GM21447 (cell line): ENCODE measurements around the gene ADAMTS6.

Experiments used
- ATAC-seq: cut with Tn5 transposase; IDR thresholded peaks from one replicate; pipeline ENCODE4 v1.9.1; 2021; ENCODE audit not compliant: unreplicated experiment

The ADAMTS6 gene

DNA sequence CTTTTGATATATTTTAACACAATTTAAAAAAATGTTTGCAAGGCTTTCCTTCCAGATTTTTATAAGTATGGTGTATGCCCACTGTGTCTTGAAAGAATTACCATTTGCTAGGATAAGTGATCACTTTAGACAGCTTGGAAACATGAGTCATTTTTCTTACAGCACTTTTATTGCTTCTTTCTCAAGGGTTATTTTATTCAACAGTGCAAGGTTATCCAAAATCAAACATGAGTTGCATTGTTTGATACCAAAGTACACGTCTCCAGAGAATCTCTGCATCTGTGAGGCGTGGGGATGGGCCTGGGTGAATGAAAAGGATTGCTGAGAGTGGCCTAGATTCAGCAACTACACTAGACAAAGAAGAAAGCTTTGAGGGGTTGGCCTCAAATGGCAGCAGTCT is 329.6 kb downstream of the ADAMTS6 start:
- no peak for ATAC-seq

GRCh38 chr5:65151614-65152013 is 330.1 kb downstream of the ADAMTS6 start:
- ATAC-seq = no peak

- no peak for ATAC-seq
These were observed 331.0 kb downstream of the ADAMTS6 start for GRCh38 chr5:65150599-65151304.

- ATAC-seq = no peak
These were observed 331.9 kb downstream of the ADAMTS6 start for GRCh38 chr5:65149827-65150226.

DNA sequence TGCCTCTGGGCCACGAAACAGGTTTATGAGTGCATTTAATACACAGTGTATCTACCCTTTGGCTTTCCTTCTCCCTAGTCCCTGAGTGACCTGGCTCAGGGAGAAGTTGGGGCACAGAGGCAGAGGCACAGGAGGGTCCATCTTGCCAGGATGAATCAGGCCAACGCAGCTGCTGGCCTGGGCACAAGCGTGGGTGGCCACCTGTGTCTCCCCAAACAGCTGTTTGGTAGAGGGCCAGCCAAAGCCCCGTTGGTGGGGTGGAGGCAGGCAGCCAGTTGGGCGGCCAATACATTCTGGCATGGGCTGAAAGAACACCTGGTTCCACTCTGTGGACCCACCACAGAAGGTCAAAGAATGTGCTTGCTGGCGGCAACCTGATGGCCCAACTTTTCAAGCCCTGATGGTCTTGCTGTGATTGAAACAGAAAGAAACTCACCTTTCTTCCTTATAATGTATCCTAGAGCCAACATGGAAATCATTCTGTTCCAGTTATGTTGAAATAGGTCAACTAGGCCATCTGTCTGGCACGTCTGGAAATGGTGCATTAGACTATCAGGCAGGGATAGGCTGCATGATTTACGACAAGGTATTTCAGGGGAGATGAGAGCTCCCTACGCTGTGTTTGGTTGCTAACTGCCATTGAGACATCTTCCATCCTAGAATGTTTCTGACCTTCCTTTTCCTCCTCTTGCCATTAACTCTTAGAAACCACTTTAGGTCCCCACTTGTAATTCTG is 337.4 kb downstream of the ADAMTS6 start:
- no peak for ATAC-seq

DNA sequence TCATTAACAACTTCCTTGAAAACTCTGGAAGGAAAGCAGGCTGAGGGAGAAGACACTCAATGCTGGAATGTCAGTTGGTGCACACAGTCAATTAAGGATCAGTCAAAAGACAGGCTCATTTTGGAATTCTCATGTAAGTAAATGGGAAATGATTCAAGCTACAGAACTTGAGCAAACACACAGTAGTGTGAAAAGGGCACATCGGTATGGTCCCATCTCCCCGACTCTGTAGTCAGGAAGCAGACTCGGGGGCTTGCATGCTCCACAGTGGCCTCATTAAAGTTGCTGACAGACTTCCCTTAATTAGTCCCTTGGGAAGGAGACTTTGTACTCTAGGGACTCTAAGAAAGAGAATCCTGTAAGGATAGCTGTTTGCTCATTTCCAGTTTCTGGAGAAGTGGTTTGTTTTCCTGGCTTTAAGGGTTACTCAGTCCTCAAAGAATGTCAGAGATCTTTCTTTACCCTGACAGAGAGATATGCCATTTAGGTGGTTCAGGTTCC is 339.2 kb downstream of the ADAMTS6 start:
- ATAC-seq = no peak

DNA sequence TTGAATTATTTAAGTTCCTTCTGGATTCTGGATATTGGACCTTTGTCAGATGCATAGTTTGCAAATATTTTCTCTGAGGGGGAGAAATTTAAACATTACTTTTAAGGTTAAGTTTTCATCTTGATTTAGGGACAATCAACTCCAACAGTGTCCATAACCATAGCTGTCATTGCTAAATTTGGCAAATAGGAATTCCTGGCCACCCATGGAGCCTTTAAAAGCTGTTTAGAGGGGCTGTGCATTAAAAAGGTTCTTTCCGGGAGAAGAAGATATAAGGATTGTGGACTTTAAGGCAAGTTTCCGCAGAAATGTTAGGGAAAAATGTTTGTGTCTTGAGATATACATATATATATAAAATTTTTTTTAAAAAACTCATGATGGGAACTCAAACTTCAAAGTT is 339.7 kb downstream of the ADAMTS6 start:
- no peak for ATAC-seq

DNA sequence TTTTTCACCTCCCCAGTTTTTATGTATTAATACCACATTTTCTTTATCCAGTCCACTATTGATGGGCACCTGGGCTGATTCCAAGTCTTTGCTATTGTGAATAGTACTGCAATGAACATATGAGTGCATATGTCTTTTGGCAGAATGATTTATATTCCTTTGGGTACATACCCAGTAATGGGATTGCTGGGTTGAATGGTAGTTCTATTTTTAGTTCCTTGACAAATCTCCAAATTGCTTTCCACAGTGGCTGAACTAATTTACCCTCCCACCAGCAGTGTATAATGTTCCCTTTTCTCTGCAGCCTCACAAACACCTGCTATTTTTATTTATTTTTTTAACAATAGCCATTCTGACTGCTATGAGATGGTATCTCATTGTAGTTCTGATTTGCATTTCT is 340.2 kb downstream of the ADAMTS6 start:
- no peak for ATAC-seq

DNA sequence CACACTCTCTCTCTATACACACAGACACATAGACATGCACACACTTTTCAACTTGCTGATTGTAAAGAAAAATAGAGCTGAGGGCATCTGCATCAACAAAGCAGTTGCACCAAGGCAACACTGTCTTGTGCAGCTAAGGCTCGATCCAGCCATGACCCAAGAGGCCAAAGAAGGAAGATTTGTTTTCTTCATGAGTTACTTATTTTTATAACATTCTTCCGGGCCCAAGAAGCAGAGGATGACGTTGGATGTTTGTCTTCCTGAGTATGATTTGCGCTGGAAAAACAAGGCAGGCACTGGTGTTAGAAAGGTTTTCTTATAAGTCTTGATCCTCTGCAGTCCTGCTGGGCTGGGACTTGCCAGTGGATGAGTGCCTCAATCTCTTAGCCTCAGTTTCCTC is 344.1 kb downstream of the ADAMTS6 start:
- no peak for ATAC-seq

DNA sequence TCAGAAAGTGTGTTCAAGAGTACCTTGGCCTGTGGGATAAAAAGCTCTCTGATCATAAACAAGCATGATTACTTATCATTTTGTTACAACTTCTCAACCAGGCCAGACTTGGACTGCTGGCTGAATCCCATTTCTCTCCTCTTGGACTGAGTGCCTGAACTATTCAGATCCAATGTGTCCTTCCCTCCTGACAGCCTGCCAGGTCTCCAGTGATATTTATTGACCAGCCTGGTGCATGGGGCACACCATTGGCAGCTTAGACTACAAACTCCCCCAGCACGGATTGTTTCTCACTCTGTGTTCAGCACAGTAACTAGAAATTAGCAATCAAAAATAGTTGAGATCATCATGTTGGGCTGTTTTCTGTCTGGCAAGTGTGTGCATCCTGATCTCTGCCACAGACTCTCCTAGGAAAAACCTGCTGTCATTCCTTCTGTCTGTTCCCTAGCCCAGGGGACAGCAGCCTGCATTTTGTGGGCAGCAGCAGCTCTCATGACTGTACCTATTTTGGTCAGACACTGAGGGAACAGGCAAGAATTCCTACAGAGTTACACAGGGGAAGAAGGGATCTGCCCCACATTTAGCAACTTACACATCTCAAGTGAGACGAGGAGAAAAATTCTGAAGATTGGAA is 348.1 kb downstream of the ADAMTS6 start:
- ATAC-seq = no peak

GRCh38 chr5:65132386-65132785 is 349.3 kb downstream of the ADAMTS6 start:
- no peak for ATAC-seq

GRCh38 chr5:65128226-65128625 is 353.5 kb downstream of the ADAMTS6 start:
- no peak for ATAC-seq

DNA sequence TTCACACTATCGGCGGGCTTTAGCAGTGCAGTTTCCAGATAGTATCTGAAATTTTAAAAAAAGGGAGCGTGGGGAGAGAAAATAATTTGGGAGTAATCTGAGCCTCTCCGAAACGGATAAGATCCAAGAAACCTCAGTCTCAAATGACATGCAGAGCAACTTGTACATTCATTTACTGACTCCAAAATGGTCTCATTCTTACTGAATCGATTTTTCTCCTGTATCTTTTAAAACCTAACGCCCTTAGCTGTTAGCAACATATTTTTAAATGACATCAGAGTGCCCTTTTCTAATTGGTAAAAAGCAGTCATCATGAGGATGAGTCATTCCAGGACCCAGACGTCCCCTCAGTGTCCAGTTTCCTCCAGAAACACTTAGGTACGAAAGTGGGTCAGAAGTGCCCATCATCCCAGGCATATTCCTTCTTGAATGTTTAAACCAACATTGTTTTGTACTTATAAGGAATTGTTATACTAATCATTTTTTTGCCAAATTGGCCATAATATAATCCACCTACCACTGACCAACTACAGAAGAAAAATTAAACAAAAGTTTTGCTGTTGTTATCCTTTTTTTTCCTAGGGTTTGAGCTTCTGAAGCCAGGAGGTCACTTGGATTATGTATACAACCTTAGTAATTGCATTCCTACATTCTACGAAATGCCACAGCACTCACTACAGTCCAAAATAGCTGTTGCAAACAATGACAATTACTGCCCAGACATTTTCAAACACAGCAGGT is 354.4 kb downstream of the ADAMTS6 start:
- ATAC-seq = no peak

GRCh38 chr5:65126542-65127069 is 355.1 kb downstream of the ADAMTS6 start:
- ATAC-seq = no peak

GRCh38 chr5:65125591-65126541 is 355.9 kb downstream of the ADAMTS6 start:
- ATAC-seq = no peak

GRCh38 chr5:65121880-65122436 is 359.8 kb downstream of the ADAMTS6 start:
- ATAC-seq = no peak

- no peak for ATAC-seq
These were observed 361.3 kb downstream of the ADAMTS6 start for GRCh38 chr5:65120371-65120967.

DNA sequence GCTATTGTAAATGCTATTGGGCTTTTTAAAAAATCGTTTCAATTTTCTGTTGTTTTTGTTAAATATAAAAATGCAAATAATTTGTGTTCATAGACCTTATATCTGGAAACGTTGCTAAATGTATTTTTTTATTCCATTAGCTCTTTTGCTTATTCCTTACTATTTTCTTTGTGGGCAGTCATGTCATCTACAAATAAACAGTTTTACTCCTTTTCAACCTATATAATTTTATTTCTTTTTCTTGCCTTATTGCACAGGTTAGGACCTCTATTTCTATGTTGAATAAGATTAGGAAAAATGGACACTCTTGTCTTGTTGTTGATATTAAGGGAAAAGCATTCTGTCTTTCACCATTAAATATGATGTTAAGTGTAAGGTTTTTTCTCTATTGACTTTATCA is 364.2 kb downstream of the ADAMTS6 start:
- no peak for ATAC-seq

- ATAC-seq = no peak
These were observed 367.9 kb downstream of the ADAMTS6 start for GRCh38 chr5:65113771-65114170.
